ENCODE results near the gene SNX9.

SNX9 gene

GRCh38 chr6:157983406-157984119 lies 160.5 kb downstream of the SNX9 start:
- Histone ChIP-seq H3K4me3 (ENCODE audit: low read depth, low read length) (no peak overlapping the region), H3K9me3 (ENCODE audit: control insufficient read depth, insufficient read depth, low read depth, low read length) (no peaks in the 10 kb centered on the region), H3K36me3 (ENCODE audit: control insufficient read depth in 2 of 2, insufficient read depth in 1 of 2, low read length in 2 of 2) (no peaks in the 10 kb centered on the region), H3K4me1 (ENCODE audit: control insufficient read depth, insufficient read depth, low read length) (peaks cover 12% of the 10 kb centered on the region), H3K27ac (ENCODE audit: extremely low read depth, low read depth, low read length) (no peak overlapping the region)
- ChIA-PET POLR2A (interaction anchor here (0.7 to 2.1 kb wide), 7 partner anchors 12 to 184 kb away, joined by 3 to 8 read pairs (median 4); no protein-coding TSS in a partner anchor), CTCF (interaction anchor here (0.8 to 3.3 kb wide), 12 partner anchors 10 to 110 kb away, joined by 3 to 22 read pairs (median 6); no protein-coding TSS in a partner anchor)
- TF ChIP-seq, protein P1, sequence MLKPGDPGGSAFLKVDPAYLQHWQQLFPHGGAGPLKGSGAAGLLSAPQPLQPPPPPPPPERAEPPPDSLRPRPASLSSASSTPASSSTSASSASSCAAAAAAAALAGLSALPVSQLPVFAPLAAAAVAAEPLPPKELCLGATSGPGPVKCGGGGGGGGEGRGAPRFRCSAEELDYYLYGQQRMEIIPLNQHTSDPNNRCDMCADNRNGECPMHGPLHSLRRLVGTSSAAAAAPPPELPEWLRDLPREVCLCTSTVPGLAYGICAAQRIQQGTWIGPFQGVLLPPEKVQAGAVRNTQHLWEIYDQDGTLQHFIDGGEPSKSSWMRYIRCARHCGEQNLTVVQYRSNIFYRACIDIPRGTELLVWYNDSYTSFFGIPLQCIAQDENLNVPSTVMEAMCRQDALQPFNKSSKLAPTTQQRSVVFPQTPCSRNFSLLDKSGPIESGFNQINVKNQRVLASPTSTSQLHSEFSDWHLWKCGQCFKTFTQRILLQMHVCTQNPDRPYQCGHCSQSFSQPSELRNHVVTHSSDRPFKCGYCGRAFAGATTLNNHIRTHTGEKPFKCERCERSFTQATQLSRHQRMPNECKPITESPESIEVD (tag by site-specific recombination; IDR thresholded peaks at IDR 0.05) = peak; percentile 38; the same call in 1 of the 2 replicates
- no peak for TF ChIP-seq ZNF677 (tag by site-specific recombination; IDR thresholded peaks at IDR 0.05)

GRCh38 chr6:157984128-157984527 lies 161.1 kb downstream of the SNX9 start:
- no peaks in the 10 kb centered on the region for H3K9me3 ChIP-seq (ENCODE audit: control insufficient read depth, insufficient read depth, low read depth, low read length)
- H3K4me3 ChIP-seq (ENCODE audit: low read depth, low read length) = no peak overlapping the region
- no peaks in the 10 kb centered on the region for H3K36me3 ChIP-seq (ENCODE audit: control insufficient read depth in 2 of 2, insufficient read depth in 1 of 2, low read length in 2 of 2)
- no peak overlapping the region for H3K27ac ChIP-seq (ENCODE audit: extremely low read depth, low read depth, low read length)
- H3K4me1 ChIP-seq (ENCODE audit: control insufficient read depth, insufficient read depth, low read length) = peaks cover 12% of the 10 kb centered on the region
- ChIA-PET POLR2A (interaction anchor here (0.9 to 1.5 kb wide), 3 partner anchors 13 to 24 kb away, joined by 4 to 8 read pairs (median 4); no protein-coding TSS in a partner anchor), CTCF (interaction anchor here (0.8 to 3.3 kb wide), 6 partner anchors 9 to 110 kb away, joined by 3 to 22 read pairs (median 6); no protein-coding TSS in a partner anchor)
- TF ChIP-seq, protein P2, sequence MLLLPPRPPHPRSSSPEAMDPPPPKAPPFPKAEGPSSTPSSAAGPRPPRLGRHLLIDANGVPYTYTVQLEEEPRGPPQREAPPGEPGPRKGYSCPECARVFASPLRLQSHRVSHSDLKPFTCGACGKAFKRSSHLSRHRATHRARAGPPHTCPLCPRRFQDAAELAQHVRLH (tag by site-specific recombination; IDR thresholded peaks at IDR 0.05) = no peak
- TF ChIP-seq PRDM1 (tag by site-specific recombination; IDR thresholded peaks at IDR 0.05) = peak; percentile 97
- no peak for TF ChIP-seq ZNF585B (tag by site-specific recombination; IDR thresholded peaks at IDR 0.05)
- no peak for TF ChIP-seq ZNF19 (tag by site-specific recombination; IDR thresholded peaks at IDR 0.05; ENCODE audit: low read depth)
- TF ChIP-seq ZNF121 (tag by site-specific recombination; IDR thresholded peaks at IDR 0.05) = no peak
- TF ChIP-seq YY1 (tag by site-specific recombination; IDR thresholded peaks at IDR 0.05) = no peak

DNA sequence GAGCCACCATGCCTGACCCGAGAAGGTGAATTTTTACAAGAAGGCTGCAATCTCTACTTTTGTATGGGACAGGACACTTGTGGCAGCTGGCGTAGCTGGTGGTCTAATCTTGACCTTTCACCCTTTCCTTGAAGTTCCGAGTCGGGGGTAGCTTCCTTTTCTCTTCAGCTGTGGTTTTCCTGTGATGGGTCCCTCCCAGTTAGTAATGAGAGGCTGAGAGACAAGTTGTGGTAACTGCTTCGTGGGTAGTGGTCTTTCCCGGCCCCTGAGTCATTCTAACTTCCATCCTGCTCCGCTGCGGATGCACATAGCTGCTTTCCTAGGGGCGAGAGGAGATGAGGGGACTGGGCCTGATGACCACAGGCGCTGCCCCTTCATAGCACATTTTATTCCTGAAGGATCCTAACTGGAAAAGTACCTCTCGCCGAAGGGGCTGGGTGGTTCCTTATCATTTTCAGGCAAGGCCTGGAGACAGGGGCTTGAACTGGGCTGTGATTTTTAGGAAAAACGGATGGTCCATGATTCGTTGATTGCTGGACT lies 161.7 kb downstream of the SNX9 start:
- ChIA-PET POLR2A (interaction anchor here (0.9 to 1.5 kb wide), 3 partner anchors 13 to 23 kb away, joined by 4 to 8 read pairs (median 4); no protein-coding TSS in a partner anchor), CTCF (interaction anchor here (0.7 to 3.3 kb wide), 7 partner anchors 9 to 111 kb away, joined by 3 to 22 read pairs (median 6); no protein-coding TSS in a partner anchor)
- TF ChIP-seq HOXD13 (CRISPR knock-in tag; IDR thresholded peaks at IDR 0.05; ENCODE audit: borderline replicate concordance) = 0 out of 2 replicates have a peak, but pooled peaks have one; percentile 12
- TF ChIP-seq ZFP3 (tag by site-specific recombination; IDR thresholded peaks at IDR 0.05; ENCODE audit: low read depth) = no peak
- H3K4me1 ChIP-seq (ENCODE audit: control insufficient read depth, insufficient read depth, low read length) = peaks cover 16% of the 10 kb centered on the region
- no peaks in the 10 kb centered on the region for H3K36me3 ChIP-seq (ENCODE audit: control insufficient read depth in 2 of 2, insufficient read depth in 1 of 2, low read length in 2 of 2)
- no peak overlapping the region for H3K4me3 ChIP-seq (ENCODE audit: low read depth, low read length)
- no peak overlapping the region for H3K27ac ChIP-seq (ENCODE audit: extremely low read depth, low read depth, low read length)
- H3K9me3 ChIP-seq (ENCODE audit: control insufficient read depth, insufficient read depth, low read depth, low read length) = no peaks in the 10 kb centered on the region

DNA sequence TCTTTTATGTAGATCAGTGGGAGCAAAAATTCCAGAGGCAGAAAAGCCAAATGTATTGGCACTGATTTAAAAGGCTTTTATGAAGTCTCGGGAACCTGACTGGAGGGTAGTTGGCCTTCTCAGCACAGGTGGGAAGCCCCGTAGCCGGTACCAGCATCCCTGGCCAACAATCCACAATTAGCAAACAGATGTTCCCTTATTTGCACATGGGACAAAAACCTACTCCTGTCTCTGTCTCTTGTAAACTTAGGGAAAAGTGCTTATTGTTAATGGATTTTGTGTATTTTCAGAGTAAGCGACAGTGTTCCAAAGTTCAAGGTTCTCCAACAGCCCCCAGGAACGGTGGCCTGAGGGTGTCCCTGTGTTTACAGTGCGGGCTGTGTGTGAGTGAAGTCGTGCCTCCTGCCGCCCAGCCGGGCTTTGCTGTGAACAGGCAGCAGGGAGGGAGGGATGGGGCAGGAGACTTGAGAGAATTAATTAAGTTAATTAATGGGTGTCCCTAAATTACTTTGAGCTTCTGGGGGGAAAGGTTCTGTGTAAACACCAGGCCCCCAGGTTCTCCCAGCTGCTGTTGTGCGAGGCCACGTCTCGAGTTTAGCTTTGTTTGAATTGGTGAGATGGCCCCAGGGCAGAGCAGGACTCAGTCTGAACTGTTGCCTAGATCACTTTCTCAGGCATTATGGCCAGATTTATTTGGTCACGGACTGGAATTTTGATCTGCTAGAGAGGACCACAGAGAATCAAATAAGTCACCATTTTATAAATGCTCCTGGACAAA lies 162.5 kb downstream of the SNX9 start:
- Histone ChIP-seq H3K4me3 (ENCODE audit: low read depth, low read length) (no peak overlapping the region), H3K27ac (ENCODE audit: extremely low read depth, low read depth, low read length) (peak overlapping the region; percentile 55), H3K9me3 (ENCODE audit: control insufficient read depth, insufficient read depth, low read depth, low read length) (no peaks in the 10 kb centered on the region), H3K36me3 (ENCODE audit: control insufficient read depth in 2 of 2, insufficient read depth in 1 of 2, low read length in 2 of 2) (no peaks in the 10 kb centered on the region), H3K4me1 (ENCODE audit: control insufficient read depth, insufficient read depth, low read length) (peaks cover 24% of the 10 kb centered on the region)
- CTCF ChIA-PET = interaction anchor here (2.0 kb wide), 1 partner anchor 41 kb away, joined by 6 read pairs; no protein-coding TSS in a partner anchor
- POLR2A ChIA-PET = interaction anchor here (0.7 to 1.4 kb wide), 2 partner anchors 23 to 46 kb away, joined by 3 read pairs; no protein-coding TSS in a partner anchor
- no peak for TF ChIP-seq ZFHX2 (tag by site-specific recombination; conservative IDR thresholded peaks at IDR 0.05)
- TF ChIP-seq ELK4 (IDR thresholded peaks at IDR 0.05; ENCODE audit: borderline replicate concordance, low read depth, low read length) = no peak
- TF ChIP-seq, protein P3, sequence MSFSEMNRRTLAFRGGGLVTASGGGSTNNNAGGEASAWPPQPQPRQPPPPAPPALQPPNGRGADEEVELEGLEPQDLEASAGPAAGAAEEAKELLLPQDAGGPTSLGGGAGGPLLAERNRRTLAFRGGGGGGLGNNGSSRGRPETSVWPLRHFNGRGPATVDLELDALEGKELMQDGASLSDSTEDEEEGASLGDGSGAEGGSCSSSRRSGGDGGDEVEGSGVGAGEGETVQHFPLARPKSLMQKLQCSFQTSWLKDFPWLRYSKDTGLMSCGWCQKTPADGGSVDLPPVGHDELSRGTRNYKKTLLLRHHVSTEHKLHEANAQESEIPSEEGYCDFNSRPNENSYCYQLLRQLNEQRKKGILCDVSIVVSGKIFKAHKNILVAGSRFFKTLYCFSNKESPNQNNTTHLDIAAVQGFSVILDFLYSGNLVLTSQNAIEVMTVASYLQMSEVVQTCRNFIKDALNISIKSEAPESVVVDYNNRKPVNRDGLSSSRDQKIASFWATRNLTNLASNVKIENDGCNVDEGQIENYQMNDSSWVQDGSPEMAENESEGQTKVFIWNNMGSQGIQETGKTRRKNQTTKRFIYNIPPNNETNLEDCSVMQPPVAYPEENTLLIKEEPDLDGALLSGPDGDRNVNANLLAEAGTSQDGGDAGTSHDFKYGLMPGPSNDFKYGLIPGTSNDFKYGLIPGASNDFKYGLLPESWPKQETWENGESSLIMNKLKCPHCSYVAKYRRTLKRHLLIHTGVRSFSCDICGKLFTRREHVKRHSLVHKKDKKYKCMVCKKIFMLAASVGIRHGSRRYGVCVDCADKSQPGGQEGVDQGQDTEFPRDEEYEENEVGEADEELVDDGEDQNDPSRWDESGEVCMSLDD (tag by site-specific recombination; IDR thresholded peaks at IDR 0.05) = no peak
- TF ChIP-seq ZNF473 (tag by site-specific recombination; IDR thresholded peaks at IDR 0.05) = no peak
- TF ChIP-seq ZNF664 (tag by site-specific recombination; IDR thresholded peaks at IDR 0.05) = no peak
- no peak for TF ChIP-seq BCL6B (tag by site-specific recombination; IDR thresholded peaks at IDR 0.05)
- TF ChIP-seq ZFP41 (tag by site-specific recombination; IDR thresholded peaks at IDR 0.05; ENCODE audit: borderline replicate concordance) = no peak

Measured in HEK293 (cell line).